ENCODE results near the gene KLHL11. TPM values are rescaled to one million over a fixed set of nuclear protein-coding genes. Genes with fewer than 3 reads are reported as not detected.
A peak's percentile ranks its signal among the peaks of the same experiment; 100 is the strongest.

Gene KLHL11
- total and polyA plus RNA-seq, 2 experiments from 2014 or later: 12.5 to 28.5 TPM

DNA sequence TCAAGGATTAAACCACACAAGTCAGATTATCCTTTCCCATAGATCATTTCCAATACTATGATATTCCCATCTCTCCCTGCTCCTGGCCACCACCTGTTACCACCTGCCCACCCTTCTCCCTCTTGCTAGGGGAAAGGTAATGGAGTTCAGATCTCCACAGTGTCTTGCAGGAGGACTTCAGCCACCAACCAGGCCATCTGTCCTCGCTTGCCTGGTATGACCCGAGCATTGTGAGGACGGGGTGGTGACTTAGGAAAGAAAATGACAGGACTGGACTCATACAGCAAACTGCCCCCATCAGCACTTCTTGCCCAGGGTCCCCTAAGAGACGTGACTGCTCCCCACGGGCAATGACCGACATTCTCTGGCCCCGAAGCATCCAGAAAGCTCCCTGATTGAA, 41.6 kb downstream of the KLHL11 start:
- no peak overlapping the region for H3K9ac ChIP-seq
- WGBS, 2 experiments (ENCODE audit: low coverage in 1 of 2, low lambda C conversion rate in 2 of 2, missing lambda C conversion rate in 2 of 2): 76 to 81% methylated on average over 7 of the region's 7 CpGs
- no peak overlapping the region for H3K4me3 ChIP-seq
- H3K9me2 ChIP-seq (ENCODE audit: insufficient read depth): no peaks in the 10 kb centered on the region
- no peak overlapping the region for H3K4me2 ChIP-seq (ENCODE audit: unreplicated experiment)
- H3K36me3 ChIP-seq (ENCODE audit: low read depth): 0 out of 2 replicates have a peak, but pooled peaks cover under 1% of the 10 kb centered on the region
- H3K79me2 ChIP-seq (ENCODE audit: insufficient read depth): 0 out of 2 replicates have a peak, but pooled peaks cover under 1% of the 10 kb centered on the region
- H3K27ac ChIP-seq: peak overlapping the region; percentile 38; the same call in 1 of the 2 replicates
- TF ChIP-seq EZH2 (IDR thresholded peaks at IDR 0.05; ENCODE audit: insufficient read depth, poor library complexity, severe bottlenecking): no peak
- TF ChIP-seq EZH2phosphoT487 (IDR thresholded peaks at IDR 0.05; ENCODE audit: insufficient read depth, low read depth): no peak
- H4K20me1 ChIP-seq (ENCODE audit: insufficient read depth): no peaks in the 10 kb centered on the region
- no peak overlapping the region for H2AFZ ChIP-seq
- H3K4me1 ChIP-seq (ENCODE audit: insufficient read depth): no peaks in the 10 kb centered on the region
- no peaks in the 10 kb centered on the region for H3K27me3 ChIP-seq (replicated peaks; ENCODE audit: insufficient read depth)
- no peaks in the 10 kb centered on the region for H3K9me3 ChIP-seq (ENCODE audit: low read depth)
- peaks cover 28% of the 10 kb centered on the region for H3F3A ChIP-seq (ENCODE audit: insufficient read depth)
- no peak for DNase-seq
- in situ Hi-C loops (cut with MboI): no loop called here

DNA sequence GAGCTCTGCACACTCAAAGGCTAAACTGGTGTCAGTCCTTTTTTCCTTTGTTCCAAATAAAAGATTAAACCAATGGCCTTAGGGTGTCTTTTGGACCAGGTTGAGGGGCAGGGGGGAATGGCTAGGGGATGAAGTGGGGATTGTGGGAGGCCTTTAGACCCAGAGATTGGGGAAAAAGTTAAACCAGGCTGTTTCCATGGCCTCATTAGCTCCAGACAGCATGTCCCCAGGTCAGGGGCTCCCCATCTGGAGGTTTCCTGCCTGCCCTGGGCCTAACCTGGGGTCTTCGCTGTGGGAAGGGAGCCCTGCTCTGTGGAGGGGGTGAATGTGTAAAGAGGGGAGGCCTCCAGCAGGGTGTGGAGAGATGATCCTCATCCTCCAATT, 42.1 kb downstream of the KLHL11 start:
- 92 to 100% methylated on average over 1 of the region's 1 CpG for WGBS, 2 experiments (ENCODE audit: low coverage in 1 of 2, low lambda C conversion rate in 2 of 2, missing lambda C conversion rate in 2 of 2)
- TF ChIP-seq EZH2phosphoT487 (IDR thresholded peaks at IDR 0.05; ENCODE audit: insufficient read depth, low read depth) (no peak), EZH2 (IDR thresholded peaks at IDR 0.05; ENCODE audit: insufficient read depth, poor library complexity, severe bottlenecking) (no peak)
- no peak overlapping the region for H3K4me2 ChIP-seq (ENCODE audit: unreplicated experiment)
- no peak overlapping the region for H2AFZ ChIP-seq
- no peaks in the 10 kb centered on the region for H3K9me3 ChIP-seq (ENCODE audit: low read depth)
- in situ Hi-C loops (cut with MboI): no loop called here
- H3K79me2 ChIP-seq (ENCODE audit: insufficient read depth): peaks cover 5% of the 10 kb centered on the region; the same call in 1 of the 2 replicates
- peaks cover 27% of the 10 kb centered on the region for H3F3A ChIP-seq (ENCODE audit: insufficient read depth)
- no peak for DNase-seq
- H3K9ac ChIP-seq: no peak overlapping the region
- no peak overlapping the region for H3K27ac ChIP-seq
- no peaks in the 10 kb centered on the region for H3K4me1 ChIP-seq (ENCODE audit: insufficient read depth)
- H3K27me3 ChIP-seq (replicated peaks; ENCODE audit: insufficient read depth): no peaks in the 10 kb centered on the region
- no peaks in the 10 kb centered on the region for H3K9me2 ChIP-seq (ENCODE audit: insufficient read depth)
- no peak overlapping the region for H3K4me3 ChIP-seq
- H4K20me1 ChIP-seq (ENCODE audit: insufficient read depth): no peaks in the 10 kb centered on the region
- peaks cover 5% of the 10 kb centered on the region; the same call in 1 of the 2 replicates for H3K36me3 ChIP-seq (ENCODE audit: low read depth)

DNA sequence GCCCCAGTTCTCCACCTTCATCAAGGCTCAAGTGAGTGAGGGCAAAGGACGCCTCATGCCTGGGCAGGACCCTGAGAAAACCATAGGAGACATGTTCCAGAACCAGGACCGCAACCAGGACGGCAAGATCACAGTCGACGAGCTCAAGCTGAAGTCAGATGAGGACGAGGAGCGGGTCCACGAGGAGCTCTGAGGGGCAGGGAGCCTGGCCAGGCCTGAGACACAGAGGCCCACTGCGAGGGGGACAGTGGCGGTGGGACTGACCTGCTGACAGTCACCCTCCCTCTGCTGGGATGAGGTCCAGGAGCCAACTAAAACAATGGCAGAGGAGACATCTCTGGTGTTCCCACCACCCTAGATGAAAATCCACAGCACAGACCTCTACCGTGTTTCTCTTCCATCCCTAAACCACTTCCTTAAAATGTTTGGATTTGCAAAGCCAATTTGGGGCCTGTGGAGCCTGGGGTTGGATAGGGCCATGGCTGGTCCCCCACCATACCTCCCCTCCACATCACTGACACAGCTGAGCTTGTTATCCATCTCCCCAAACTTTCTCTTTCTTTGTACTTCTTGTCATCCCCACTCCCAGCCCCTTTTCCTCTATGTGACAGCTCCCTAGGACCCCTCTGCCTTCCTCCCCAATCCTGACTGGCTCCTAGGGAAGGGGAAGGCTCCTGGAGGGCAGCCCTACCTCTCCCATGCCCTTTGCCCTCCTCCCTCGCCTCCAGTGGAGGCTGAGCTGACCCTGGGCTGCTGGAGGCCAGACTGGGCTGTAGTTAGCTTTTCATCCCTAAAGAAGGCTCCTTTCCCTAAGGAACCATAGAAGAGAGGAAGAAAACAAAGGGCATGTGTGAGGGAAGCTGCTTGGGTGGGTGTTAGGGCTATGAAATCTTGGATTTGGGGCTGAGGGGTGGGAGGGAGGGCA, 42.7 kb downstream of the KLHL11 start:
- Histone ChIP-seq H3K36me3 (ENCODE audit: low read depth) (peaks cover 9% of the 10 kb centered on the region; the same call in 1 of the 2 replicates), H3K27ac (no peak overlapping the region), H3K27me3 (replicated peaks; ENCODE audit: insufficient read depth) (no peaks in the 10 kb centered on the region), H3K4me2 (ENCODE audit: unreplicated experiment) (no peak overlapping the region), H3K9me3 (ENCODE audit: low read depth) (no peaks in the 10 kb centered on the region), H3K4me1 (ENCODE audit: insufficient read depth) (no peaks in the 10 kb centered on the region), H3K79me2 (ENCODE audit: insufficient read depth) (peaks cover 12% of the 10 kb centered on the region), H3K9ac (no peak overlapping the region), H3K9me2 (ENCODE audit: insufficient read depth) (no peaks in the 10 kb centered on the region), H3F3A (ENCODE audit: insufficient read depth) (peaks cover 23% of the 10 kb centered on the region), H2AFZ (no peak overlapping the region), H3K4me3 (no peak overlapping the region), H4K20me1 (ENCODE audit: insufficient read depth) (no peaks in the 10 kb centered on the region)
- no peak for DNase-seq
- 90 to 93% methylated on average over 12 of the region's 12 CpGs for WGBS, 2 experiments (ENCODE audit: low coverage in 1 of 2, low lambda C conversion rate in 2 of 2, missing lambda C conversion rate in 2 of 2)
- TF ChIP-seq EZH2 (IDR thresholded peaks at IDR 0.05; ENCODE audit: insufficient read depth, poor library complexity, severe bottlenecking): no peak
- no peak for TF ChIP-seq EZH2phosphoT487 (IDR thresholded peaks at IDR 0.05; ENCODE audit: insufficient read depth, low read depth)
- in situ Hi-C loops (cut with MboI): no loop called here

DNA sequence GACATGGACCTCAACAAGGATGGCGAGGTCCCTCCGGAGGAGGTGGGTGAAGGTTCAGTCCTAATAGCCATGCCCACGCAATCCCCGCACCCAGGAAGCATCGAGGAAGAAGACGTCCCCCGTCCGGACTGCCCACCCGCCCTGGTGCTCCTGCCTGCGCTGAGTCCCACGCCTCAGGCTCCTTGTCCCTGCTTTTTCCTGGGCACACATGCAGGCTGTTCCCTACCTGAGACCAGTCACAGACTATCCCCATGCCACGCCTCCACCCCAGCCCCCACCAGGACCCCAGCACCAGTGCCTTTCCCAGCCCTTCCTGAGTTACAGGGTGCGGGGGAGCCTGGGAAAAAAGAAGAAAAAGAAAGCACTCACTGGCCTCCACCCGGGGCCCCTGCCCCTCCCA, 43.4 kb downstream of the KLHL11 start:
- peaks cover 19% of the 10 kb centered on the region for H3K79me2 ChIP-seq (ENCODE audit: insufficient read depth)
- H2AFZ ChIP-seq: no peak overlapping the region
- no peaks in the 10 kb centered on the region for H3K27me3 ChIP-seq (replicated peaks; ENCODE audit: insufficient read depth)
- H3F3A ChIP-seq (ENCODE audit: insufficient read depth): peaks cover 23% of the 10 kb centered on the region
- H3K36me3 ChIP-seq (ENCODE audit: low read depth): peaks cover 13% of the 10 kb centered on the region; the same call in 1 of the 2 replicates
- no peak for DNase-seq
- H3K27ac ChIP-seq: no peak overlapping the region
- no peaks in the 10 kb centered on the region for H3K9me2 ChIP-seq (ENCODE audit: insufficient read depth)
- no peaks in the 10 kb centered on the region for H3K9me3 ChIP-seq (ENCODE audit: low read depth)
- no peak overlapping the region for H3K9ac ChIP-seq
- in situ Hi-C loops (cut with MboI): no loop called here
- 91 to 100% methylated on average over 5 to 14 of the region's 14 CpGs for WGBS, 2 experiments (ENCODE audit: low coverage in 1 of 2, low lambda C conversion rate in 2 of 2, missing lambda C conversion rate in 2 of 2)
- H3K4me2 ChIP-seq (ENCODE audit: unreplicated experiment): no peak overlapping the region
- H3K4me1 ChIP-seq (ENCODE audit: insufficient read depth): no peaks in the 10 kb centered on the region
- H4K20me1 ChIP-seq (ENCODE audit: insufficient read depth): peaks cover 3% of the 10 kb centered on the region; the same call in 1 of the 2 replicates
- no peak overlapping the region for H3K4me3 ChIP-seq
- no peak for TF ChIP-seq EZH2 (IDR thresholded peaks at IDR 0.05; ENCODE audit: insufficient read depth, poor library complexity, severe bottlenecking)
- TF ChIP-seq EZH2phosphoT487 (IDR thresholded peaks at IDR 0.05; ENCODE audit: insufficient read depth, low read depth): no peak
